Measurements from ENCODE around the gene HEXIM2.
"Not testable (repeated sequence)": the region's sequence is repeated elsewhere in the genome, so short reads cannot be mapped to it uniquely, and the experiment has no call there.

The HEXIM2 gene

GRCh38 chr17:45195424-45195823 is 33.7 kb downstream of the HEXIM2 start:
- Histone ChIP-seq H3K4me3 (ENCODE audit: insufficient read length, low read depth) (no peak overlapping the region), H3K9ac (ENCODE audit: insufficient read length, low read depth) (no peak overlapping the region), H3K9me3 (ENCODE audit: insufficient read depth, low read length) (peaks cover 12% of the 10 kb centered on the region), H3K4me1 (ENCODE audit: insufficient read depth, insufficient read length) (peaks cover 8% of the 10 kb centered on the region), H3K36me3 (ENCODE audit: insufficient read depth, insufficient read length, low read length) (no peaks in the 10 kb centered on the region), H3K27me3 (ENCODE audit: insufficient read depth, insufficient read length) (no peaks in the 10 kb centered on the region)
- no peak for DNase-seq (ENCODE audit: low read depth, low spot score)
- TF ChIP-seq ZNF274 (IDR thresholded peaks at IDR 0.05; ENCODE audit: low read depth, low read length): no peak
- TF ChIP-seq YY1 (IDR thresholded peaks at IDR 0.05; ENCODE audit: insufficient read depth, insufficient read length): no peak
- TF ChIP-seq SUZ12 (IDR thresholded peaks at IDR 0.05; ENCODE audit: extremely low read depth, insufficient read depth, insufficient read length): no peak

- peak overlapping the region; percentile 58 for H3K9ac ChIP-seq (ENCODE audit: insufficient read length, low read depth)
- 0 out of 2 replicates have a peak, but pooled peaks cover 4% of the 10 kb centered on the region for H3K9me3 ChIP-seq (ENCODE audit: insufficient read depth, low read length)
- no peak for DNase-seq (ENCODE audit: low read depth, low spot score)
- no peak for TF ChIP-seq YY1 (IDR thresholded peaks at IDR 0.05; ENCODE audit: insufficient read depth, insufficient read length)
- TF ChIP-seq SUZ12 (IDR thresholded peaks at IDR 0.05; ENCODE audit: extremely low read depth, insufficient read depth, insufficient read length): no peak
- no peak for TF ChIP-seq ZNF274 (IDR thresholded peaks at IDR 0.05; ENCODE audit: low read depth, low read length)
- no peaks in the 10 kb centered on the region for H3K36me3 ChIP-seq (ENCODE audit: insufficient read depth, insufficient read length, low read length)
- no peaks in the 10 kb centered on the region for H3K27me3 ChIP-seq (ENCODE audit: insufficient read depth, insufficient read length)
- H3K4me3 ChIP-seq (ENCODE audit: insufficient read length, low read depth): no peak overlapping the region
- H3K4me1 ChIP-seq (ENCODE audit: insufficient read depth, insufficient read length): peaks cover 8% of the 10 kb centered on the region
Observed at GRCh38 chr17:45197108-45197507, 35.4 kb downstream of the HEXIM2 start.

- DNase-seq (ENCODE audit: low read depth, low spot score): peak; percentile 85
- Histone ChIP-seq H3K4me3 (ENCODE audit: insufficient read length, low read depth) (no peak overlapping the region), H3K4me1 (ENCODE audit: insufficient read depth, insufficient read length) (peaks cover 8% of the 10 kb centered on the region), H3K9me3 (ENCODE audit: insufficient read depth, low read length) (0 out of 2 replicates have a peak, but pooled peaks cover 4% of the 10 kb centered on the region), H3K36me3 (ENCODE audit: insufficient read depth, insufficient read length, low read length) (no peaks in the 10 kb centered on the region), H3K27me3 (ENCODE audit: insufficient read depth, insufficient read length) (no peaks in the 10 kb centered on the region), H3K9ac (ENCODE audit: insufficient read length, low read depth) (peak overlapping the region; percentile 58)
- no peak for TF ChIP-seq YY1 (IDR thresholded peaks at IDR 0.05; ENCODE audit: insufficient read depth, insufficient read length)
- TF ChIP-seq SUZ12 (IDR thresholded peaks at IDR 0.05; ENCODE audit: extremely low read depth, insufficient read depth, insufficient read length): no peak
- no peak for TF ChIP-seq ZNF274 (IDR thresholded peaks at IDR 0.05; ENCODE audit: low read depth, low read length)
Observed at GRCh38 chr17:45197555-45198334, 36.1 kb downstream of the HEXIM2 start.

GRCh38 chr17:45200701-45201100 is 39.0 kb downstream of the HEXIM2 start:
- Histone ChIP-seq H3K36me3 (ENCODE audit: insufficient read depth, insufficient read length, low read length) (no peaks in the 10 kb centered on the region), H3K9ac (ENCODE audit: insufficient read length, low read depth) (no peak overlapping the region), H3K4me1 (ENCODE audit: insufficient read depth, insufficient read length) (peaks cover 8% of the 10 kb centered on the region), H3K27me3 (ENCODE audit: insufficient read depth, insufficient read length) (no peaks in the 10 kb centered on the region), H3K9me3 (ENCODE audit: insufficient read depth, low read length) (no peaks in the 10 kb centered on the region), H3K4me3 (ENCODE audit: insufficient read length, low read depth) (no peak overlapping the region)
- no peak for DNase-seq (ENCODE audit: low read depth, low spot score)
- no peak for TF ChIP-seq ZNF274 (IDR thresholded peaks at IDR 0.05; ENCODE audit: low read depth, low read length)
- no peak for TF ChIP-seq YY1 (IDR thresholded peaks at IDR 0.05; ENCODE audit: insufficient read depth, insufficient read length)
- TF ChIP-seq SUZ12 (IDR thresholded peaks at IDR 0.05; ENCODE audit: extremely low read depth, insufficient read depth, insufficient read length): no peak

- TF ChIP-seq ZNF274 (IDR thresholded peaks at IDR 0.05; ENCODE audit: low read depth, low read length) (no peak), SUZ12 (IDR thresholded peaks at IDR 0.05; ENCODE audit: extremely low read depth, insufficient read depth, insufficient read length) (no peak), YY1 (IDR thresholded peaks at IDR 0.05; ENCODE audit: insufficient read depth, insufficient read length) (no peak)
- Histone ChIP-seq H3K4me1 (ENCODE audit: insufficient read depth, insufficient read length) (peaks cover 8% of the 10 kb centered on the region), H3K9me3 (ENCODE audit: insufficient read depth, low read length) (no peaks in the 10 kb centered on the region), H3K36me3 (ENCODE audit: insufficient read depth, insufficient read length, low read length) (no peaks in the 10 kb centered on the region), H3K9ac (ENCODE audit: insufficient read length, low read depth) (peak overlapping the region; percentile 21), H3K27me3 (ENCODE audit: insufficient read depth, insufficient read length) (no peaks in the 10 kb centered on the region), H3K4me3 (ENCODE audit: insufficient read length, low read depth) (no peak overlapping the region)
- no peak for DNase-seq (ENCODE audit: low read depth, low spot score)
Observed at GRCh38 chr17:45201457-45201856, 39.8 kb downstream of the HEXIM2 start.

- not testable (repeated sequence) for DNase-seq (ENCODE audit: low read depth, low spot score); H3K4me1 ChIP-seq (ENCODE audit: insufficient read depth, insufficient read length); H3K4me3 ChIP-seq (ENCODE audit: insufficient read length, low read depth); H3K27me3 ChIP-seq (ENCODE audit: insufficient read depth, insufficient read length); H3K36me3 ChIP-seq (ENCODE audit: insufficient read depth, insufficient read length, low read length); H3K9ac ChIP-seq (ENCODE audit: insufficient read length, low read depth); H3K9me3 ChIP-seq (ENCODE audit: insufficient read depth, low read length)
Observed at GRCh38 chr17:45201880-45202279, 40.2 kb downstream of the HEXIM2 start.

GRCh38 chr17:45218895-45219661 is 57.4 kb downstream of the HEXIM2 start:
- Histone ChIP-seq H3K4me3 (ENCODE audit: insufficient read length, low read depth) (no peak overlapping the region), H3K36me3 (ENCODE audit: insufficient read depth, insufficient read length, low read length) (no peaks in the 10 kb centered on the region), H3K9me3 (ENCODE audit: insufficient read depth, low read length) (no peaks in the 10 kb centered on the region), H3K27me3 (ENCODE audit: insufficient read depth, insufficient read length) (peaks cover 48% of the 10 kb centered on the region), H3K4me1 (ENCODE audit: insufficient read depth, insufficient read length) (peaks cover 11% of the 10 kb centered on the region), H3K9ac (ENCODE audit: insufficient read length, low read depth) (no peak overlapping the region)
- peak; percentile 61 for DNase-seq (ENCODE audit: low read depth, low spot score)
- TF ChIP-seq ZNF274 (IDR thresholded peaks at IDR 0.05; ENCODE audit: low read depth, low read length) (no peak), SUZ12 (IDR thresholded peaks at IDR 0.05; ENCODE audit: extremely low read depth, insufficient read depth, insufficient read length) (no peak), YY1 (IDR thresholded peaks at IDR 0.05; ENCODE audit: insufficient read depth, insufficient read length) (no peak)

Measured in NT2/D1 (cell line).